Immature natural killer cell (primary cell): Measurements from ENCODE around the gene GMDS. TPM values are rescaled to one million over a fixed set of nuclear protein-coding genes. Genes with fewer than 3 reads are reported as not detected.

ENCODE experiments used
- DNase-seq, 3 donors: peaks; one replicate each; pipeline ENCODE4 v3.0.0; 2022; ENCODE audit warnings: mixed read lengths in 1 of 3
- H3K27ac Mint-ChIP-seq, 6 donors: one replicate each; pipeline ENCODE4 v1.8.0; 2020; ENCODE audit warnings: mixed read lengths in 6 of 6, mild to moderate bottlenecking in 5 of 6, inconsistent platforms in 4 of 6, moderate library complexity in 3 of 6
- H3K27me3 Mint-ChIP-seq, 3 donors: one replicate each; pipeline ENCODE4 v1.8.0; 2020 to 2021; ENCODE audit warnings: low read depth in 3 of 3, mild to moderate bottlenecking in 3 of 3, mixed read lengths in 3 of 3, moderate library complexity in 3 of 3, inconsistent platforms in 1 of 3
- H3K36me3 Mint-ChIP-seq, 3 donors: one replicate each; pipeline ENCODE4 v1.8.0; 2020; ENCODE audit warnings: mixed read lengths in 3 of 3, inconsistent platforms in 2 of 3, mild to moderate bottlenecking in 2 of 3
- H3K4me1 Mint-ChIP-seq, 2 donors: one replicate each; pipeline ENCODE4 v1.8.0; 2020; ENCODE audit warnings: inconsistent platforms in 2 of 2, mild to moderate bottlenecking in 2 of 2, mixed read lengths in 2 of 2, moderate library complexity in 1 of 2
- H3K4me3 Mint-ChIP-seq, 5 donors: one replicate each; pipeline ENCODE4 v1.8.0; 2020; ENCODE audit warnings: mild to moderate bottlenecking in 5 of 5, mixed read lengths in 5 of 5, inconsistent platforms in 3 of 5, moderate library complexity in 3 of 5
- H3K9me3 Mint-ChIP-seq, 6 donors: one replicate each; pipeline ENCODE4 v1.8.0; 2020; ENCODE audit warnings: mild to moderate bottlenecking in 6 of 6, mixed read lengths in 6 of 6, inconsistent platforms in 4 of 6, moderate library complexity in 3 of 6
- polyA plus RNA-seq, 3 donors: library from polyadenylated mRNA; unstranded; fragments of 300-500 nt; fragmentation: Illumina TruSeq; gene quantifications; one replicate each; pipeline ENCODE4 v1.2.3, GENCODE V29; 2021

Gene GMDS
- polyA plus RNA-seq, 3 donors from 2014 or later = 14.1 to 25.4 (median 22.5) TPM

GRCh38 chr6:2063547-2063946 lies 181.9 kb downstream of the GMDS start:
- peak overlapping the region in 1 of 6 donors; percentile 15 for H3K27ac Mint-ChIP-seq
- no peaks in the 10 kb centered on the region for H3K4me1 Mint-ChIP-seq
- H3K4me3 Mint-ChIP-seq = no peak overlapping the region
- H3K36me3 Mint-ChIP-seq = peaks cover 0 to 6% (median 0%) of the 10 kb centered on the region in 3 donors
- DNase-seq = no peak
- no peaks in the 10 kb centered on the region for H3K27me3 Mint-ChIP-seq
- peaks cover 0 to 5% (median 2%) of the 10 kb centered on the region in 6 donors for H3K9me3 Mint-ChIP-seq

DNA sequence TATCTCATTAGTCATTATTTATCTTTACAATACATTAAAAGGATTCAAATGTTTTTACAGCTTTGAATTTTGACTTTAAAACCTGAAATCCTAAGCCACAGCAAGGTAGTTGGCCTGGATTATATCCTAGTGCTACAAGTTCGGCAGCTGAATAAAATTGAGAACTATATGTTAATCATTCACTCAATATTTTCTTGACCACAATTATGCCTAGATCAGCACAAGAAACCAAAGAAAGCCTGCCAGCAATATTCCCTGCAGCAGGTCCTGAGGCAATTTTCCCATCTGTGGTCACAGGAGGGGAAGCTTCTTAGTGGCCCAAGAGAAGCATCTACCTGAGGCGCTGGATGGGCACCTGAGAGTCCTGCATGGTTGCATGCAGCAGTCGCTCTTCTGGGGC lies 183.5 kb downstream of the GMDS start:
- Mint-ChIP-seq H3K27me3 (peaks cover 0 to 2% (median 0%) of the 10 kb centered on the region in 3 donors), H3K9me3 (peaks cover 0 to 5% (median 2%) of the 10 kb centered on the region in 6 donors), H3K27ac (no peak overlapping the region), H3K4me3 (no peak overlapping the region), H3K4me1 (no peaks in the 10 kb centered on the region), H3K36me3 (peaks cover 0 to 6% (median 0%) of the 10 kb centered on the region in 3 donors)
- no peak for DNase-seq

DNA sequence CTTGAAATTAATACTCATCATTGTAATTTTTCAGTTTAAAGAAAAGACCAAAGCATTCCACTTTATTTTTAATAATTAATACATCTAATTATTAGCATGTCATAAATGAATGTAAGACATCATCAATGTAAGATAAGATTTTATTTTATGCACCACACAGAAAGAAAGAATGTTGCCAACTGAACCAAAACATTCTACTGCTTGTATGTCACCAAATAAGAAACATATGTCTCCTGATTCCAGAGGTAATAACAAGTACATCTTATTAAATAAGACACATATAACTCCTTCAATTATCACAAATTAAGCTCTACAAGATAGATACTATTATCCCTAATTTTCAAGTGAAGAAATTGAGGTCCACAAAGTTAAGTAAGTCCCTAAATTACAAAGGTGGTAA lies 189.5 kb downstream of the GMDS start:
- Mint-ChIP-seq H3K27me3 (peaks cover 2 to 3% (median 2%) of the 10 kb centered on the region in 3 donors), H3K9me3 (no peaks in the 10 kb centered on the region), H3K36me3 (peaks cover 0 to 6% (median 0%) of the 10 kb centered on the region in 3 donors), H3K27ac (no peak overlapping the region), H3K4me3 (no peak overlapping the region), H3K4me1 (no peaks in the 10 kb centered on the region)
- DNase-seq = no peak

DNA sequence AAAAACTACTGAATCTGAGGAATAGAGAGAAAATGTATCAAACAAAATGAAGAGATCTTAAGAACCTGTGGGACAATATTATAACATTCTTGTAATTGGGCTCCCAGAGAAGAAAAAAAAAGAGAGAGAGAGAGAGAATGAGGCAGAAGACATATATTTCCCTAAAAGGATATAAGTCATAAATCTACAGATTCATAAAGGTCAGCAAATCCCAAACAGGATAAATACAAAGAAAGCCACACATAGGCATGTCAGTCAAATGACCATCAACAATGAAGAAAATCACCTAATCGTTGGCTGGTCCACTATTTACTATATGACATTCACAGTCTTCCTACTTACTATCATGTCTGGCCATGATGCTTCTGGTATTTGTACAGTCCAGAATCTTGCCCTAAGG lies 190.3 kb downstream of the GMDS start:
- Mint-ChIP-seq H3K4me1 (no peaks in the 10 kb centered on the region), H3K27me3 (peaks cover 2 to 3% (median 2%) of the 10 kb centered on the region in 3 donors), H3K36me3 (peaks cover 0 to 1% (median 0%) of the 10 kb centered on the region in 3 donors), H3K9me3 (no peaks in the 10 kb centered on the region), H3K4me3 (no peak overlapping the region), H3K27ac (no peak overlapping the region)
- no peak for DNase-seq

- Mint-ChIP-seq H3K4me1 (no peaks in the 10 kb centered on the region), H3K27me3 (peaks cover 2 to 3% (median 2%) of the 10 kb centered on the region in 3 donors), H3K9me3 (no peaks in the 10 kb centered on the region), H3K27ac (no peak overlapping the region), H3K4me3 (no peak overlapping the region), H3K36me3 (peaks cover 0 to 6% (median 0%) of the 10 kb centered on the region in 3 donors)
- DNase-seq = no peak
Measured at GRCh38 chr6:2054516-2055067, 190.8 kb downstream of the GMDS start.

GRCh38 chr6:2053691-2054090 lies 191.7 kb downstream of the GMDS start:
- no peak overlapping the region for H3K4me3 Mint-ChIP-seq
- no peak for DNase-seq
- H3K4me1 Mint-ChIP-seq = no peaks in the 10 kb centered on the region
- peaks cover 2 to 3% (median 2%) of the 10 kb centered on the region in 3 donors for H3K27me3 Mint-ChIP-seq
- no peaks in the 10 kb centered on the region for H3K9me3 Mint-ChIP-seq
- H3K36me3 Mint-ChIP-seq = peaks cover 0 to 10% (median 0%) of the 10 kb centered on the region in 3 donors
- no peak overlapping the region for H3K27ac Mint-ChIP-seq

GRCh38 chr6:2047855-2048254 lies 197.6 kb downstream of the GMDS start:
- no peaks in the 10 kb centered on the region for H3K9me3 Mint-ChIP-seq
- H3K4me1 Mint-ChIP-seq = no peaks in the 10 kb centered on the region
- no peak for DNase-seq
- H3K4me3 Mint-ChIP-seq = no peak overlapping the region
- no peak overlapping the region for H3K27ac Mint-ChIP-seq
- H3K36me3 Mint-ChIP-seq = peaks cover 0 to 10% (median 4%) of the 10 kb centered on the region in 3 donors
- peaks cover 0 to 3% (median 0%) of the 10 kb centered on the region in 3 donors for H3K27me3 Mint-ChIP-seq

- no peaks in the 10 kb centered on the region for H3K27me3 Mint-ChIP-seq
- no peak overlapping the region for H3K4me3 Mint-ChIP-seq
- no peaks in the 10 kb centered on the region for H3K9me3 Mint-ChIP-seq
- no peak overlapping the region for H3K27ac Mint-ChIP-seq
- DNase-seq = no peak
- H3K36me3 Mint-ChIP-seq = peaks cover 0 to 4% (median 0%) of the 10 kb centered on the region in 3 donors
- no peaks in the 10 kb centered on the region for H3K4me1 Mint-ChIP-seq
Measured at GRCh38 chr6:2044192-2044591, 201.2 kb downstream of the GMDS start.

DNA sequence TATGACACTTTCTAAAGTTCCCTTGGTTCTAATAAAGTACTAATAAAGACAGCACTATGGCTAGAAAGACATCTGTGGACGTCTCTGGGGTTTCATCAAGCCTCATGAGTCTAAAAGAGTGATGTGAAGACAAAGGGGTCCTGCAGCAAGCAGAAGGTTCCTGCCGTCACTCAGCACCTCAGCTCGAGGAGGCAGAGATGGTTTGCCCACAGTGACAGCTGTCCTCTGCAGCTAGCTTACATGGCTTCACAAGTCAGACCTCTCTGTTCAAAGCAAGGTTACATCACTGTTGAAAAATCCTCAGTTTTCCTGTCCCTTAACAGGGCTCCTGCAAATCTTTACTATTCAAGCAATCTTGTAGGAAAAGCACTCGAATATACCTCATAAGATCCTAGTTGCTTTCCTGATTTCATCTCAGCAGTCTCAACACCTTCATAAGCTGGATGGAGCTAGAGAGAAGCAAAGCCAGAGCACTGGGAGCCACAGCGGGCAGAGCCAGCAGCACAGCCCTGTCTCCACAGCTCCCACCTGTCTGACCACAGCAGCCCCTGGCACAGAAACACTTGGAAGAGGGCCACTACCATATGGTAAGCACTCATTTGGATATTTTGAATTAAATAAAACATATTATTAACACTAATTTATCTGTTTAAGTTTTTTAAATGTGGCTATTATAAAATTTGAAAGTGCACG lies 202.3 kb downstream of the GMDS start:
- Mint-ChIP-seq H3K4me3 (no peak overlapping the region), H3K27me3 (no peaks in the 10 kb centered on the region), H3K36me3 (peaks cover 0 to 4% (median 0%) of the 10 kb centered on the region in 3 donors), H3K4me1 (peaks cover 7 to 9% of the 10 kb centered on the region in 2 donors), H3K27ac (no peak overlapping the region), H3K9me3 (no peaks in the 10 kb centered on the region)
- no peak for DNase-seq

- Mint-ChIP-seq H3K9me3 (no peaks in the 10 kb centered on the region), H3K36me3 (no peaks in the 10 kb centered on the region), H3K4me3 (peak overlapping the region in 3 of 5 donors; percentile 16 to 24 (median 21)), H3K27ac (no peak overlapping the region), H3K27me3 (no peaks in the 10 kb centered on the region), H3K4me1 (peaks cover 12 to 17% of the 10 kb centered on the region in 2 donors)
- DNase-seq = peak in 1 of 3 donors; percentile 2
Measured at GRCh38 chr6:2038092-2038491, 207.3 kb downstream of the GMDS start.

DNA sequence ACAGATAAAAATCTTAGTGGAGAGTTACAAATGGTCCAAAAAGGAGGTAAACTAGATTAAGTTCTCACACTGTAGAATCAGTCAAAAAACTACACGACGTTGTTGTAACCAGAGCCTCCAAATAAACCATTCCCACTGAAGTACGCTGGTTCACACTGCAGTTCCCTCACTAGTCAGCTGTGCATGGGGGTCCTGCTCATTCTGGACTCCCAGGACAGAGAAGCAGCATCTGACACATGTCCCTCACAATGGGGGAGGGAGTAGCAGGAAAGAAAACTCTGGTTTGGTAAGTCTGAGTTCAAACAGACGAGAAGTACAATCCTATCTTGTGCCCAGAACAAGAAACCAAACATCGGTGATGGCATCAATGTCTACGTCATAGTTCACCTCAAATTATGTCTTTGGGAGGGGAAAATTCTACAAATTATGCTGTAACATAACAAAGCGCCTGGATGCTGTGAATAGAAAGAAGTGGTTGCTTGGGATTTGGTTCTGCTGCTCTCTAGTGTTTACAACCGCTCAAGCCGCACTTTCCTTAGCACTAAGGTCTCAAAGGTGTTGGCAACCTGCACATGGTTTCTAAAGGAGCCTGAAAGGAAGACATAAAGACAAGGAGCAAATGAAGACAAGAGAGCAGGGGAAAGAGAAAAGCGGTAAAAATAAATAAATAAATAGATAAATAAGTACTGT lies 208.0 kb downstream of the GMDS start:
- H3K27ac Mint-ChIP-seq = no peak overlapping the region
- no peak for DNase-seq

GRCh38 chr6:2036710-2037023 lies 208.7 kb downstream of the GMDS start:
- peaks cover 12 to 17% of the 10 kb centered on the region in 2 donors for H3K4me1 Mint-ChIP-seq
- no peaks in the 10 kb centered on the region for H3K9me3 Mint-ChIP-seq
- no peak overlapping the region for H3K4me3 Mint-ChIP-seq
- H3K27me3 Mint-ChIP-seq = no peaks in the 10 kb centered on the region
- H3K27ac Mint-ChIP-seq = no peak overlapping the region
- H3K36me3 Mint-ChIP-seq = no peaks in the 10 kb centered on the region
- DNase-seq = no peak

More for the DNA sequence above, 208.0 kb downstream of the GMDS start:
- Mint-ChIP-seq H3K27me3 (no peaks in the 10 kb centered on the region), H3K36me3 (no peaks in the 10 kb centered on the region), H3K4me1 (peaks cover 12 to 17% of the 10 kb centered on the region in 2 donors), H3K9me3 (no peaks in the 10 kb centered on the region), H3K4me3 (no peak overlapping the region)

GRCh38 chr6:2035826-2036709 lies 209.3 kb downstream of the GMDS start:
- Mint-ChIP-seq H3K9me3 (no peaks in the 10 kb centered on the region), H3K4me3 (no peak overlapping the region), H3K36me3 (no peaks in the 10 kb centered on the region), H3K4me1 (peaks cover 12 to 17% of the 10 kb centered on the region in 2 donors), H3K27me3 (no peaks in the 10 kb centered on the region), H3K27ac (no peak overlapping the region)
- DNase-seq = no peak
